ENCODE results near the gene MUC5B. TPM values are rescaled to one million over a fixed set of nuclear protein-coding genes. Genes with fewer than 3 reads are reported as not detected.

Gene MUC5B
- total RNA-seq, 1 experiment from 2014 or later, result 3.4 TPM

DNA sequence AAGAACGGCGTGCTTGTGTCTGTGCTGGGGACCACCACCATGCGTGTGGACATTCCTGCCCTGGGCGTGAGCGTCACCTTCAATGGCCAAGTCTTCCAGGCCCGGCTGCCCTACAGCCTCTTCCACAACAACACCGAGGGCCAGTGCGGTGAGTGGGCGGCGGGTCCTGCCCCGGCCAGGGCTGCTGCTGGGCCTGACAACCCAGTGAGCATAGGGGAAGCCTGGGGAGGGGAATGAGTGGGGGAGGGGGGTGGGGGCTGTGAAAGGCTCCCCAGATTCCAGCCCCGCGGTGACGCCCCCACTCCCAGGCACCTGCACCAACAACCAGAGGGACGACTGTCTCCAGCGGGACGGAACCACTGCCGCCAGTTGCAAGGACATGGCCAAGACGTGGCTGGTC lies 31.9 kb downstream of the MUC5B start:
- Mint-ChIP-seq H3K4me3 (ENCODE audit: low read depth, unreplicated experiment) (no peak overlapping the region), H3K9me3 (ENCODE audit: low read depth, unreplicated experiment) (peaks cover 2% of the 10 kb centered on the region), H3K27ac (ENCODE audit: unreplicated experiment) (no peak overlapping the region), H3K36me3 (ENCODE audit: insufficient read depth, unreplicated experiment) (peaks cover 19% of the 10 kb centered on the region), H3K4me1 (ENCODE audit: low read depth, unreplicated experiment) (no peaks in the 10 kb centered on the region), H3K27me3 (ENCODE audit: unreplicated experiment) (no peaks in the 10 kb centered on the region)
- BruUV-seq (replicated peaks), result no TSS peak
- TF ChIP-seq, protein P1, sequence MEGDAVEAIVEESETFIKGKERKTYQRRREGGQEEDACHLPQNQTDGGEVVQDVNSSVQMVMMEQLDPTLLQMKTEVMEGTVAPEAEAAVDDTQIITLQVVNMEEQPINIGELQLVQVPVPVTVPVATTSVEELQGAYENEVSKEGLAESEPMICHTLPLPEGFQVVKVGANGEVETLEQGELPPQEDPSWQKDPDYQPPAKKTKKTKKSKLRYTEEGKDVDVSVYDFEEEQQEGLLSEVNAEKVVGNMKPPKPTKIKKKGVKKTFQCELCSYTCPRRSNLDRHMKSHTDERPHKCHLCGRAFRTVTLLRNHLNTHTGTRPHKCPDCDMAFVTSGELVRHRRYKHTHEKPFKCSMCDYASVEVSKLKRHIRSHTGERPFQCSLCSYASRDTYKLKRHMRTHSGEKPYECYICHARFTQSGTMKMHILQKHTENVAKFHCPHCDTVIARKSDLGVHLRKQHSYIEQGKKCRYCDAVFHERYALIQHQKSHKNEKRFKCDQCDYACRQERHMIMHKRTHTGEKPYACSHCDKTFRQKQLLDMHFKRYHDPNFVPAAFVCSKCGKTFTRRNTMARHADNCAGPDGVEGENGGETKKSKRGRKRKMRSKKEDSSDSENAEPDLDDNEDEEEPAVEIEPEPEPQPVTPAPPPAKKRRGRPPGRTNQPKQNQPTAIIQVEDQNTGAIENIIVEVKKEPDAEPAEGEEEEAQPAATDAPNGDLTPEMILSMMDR (IDR thresholded peaks at IDR 0.05; ENCODE audit: unreplicated experiment), result no peak
- DNase-seq, result no peak
- intact Hi-C loops (cut with micrococcal nuclease; ENCODE audit: unreplicated experiment), result no loop called here
- CTCF ChIA-PET, result no interaction called here

DNA sequence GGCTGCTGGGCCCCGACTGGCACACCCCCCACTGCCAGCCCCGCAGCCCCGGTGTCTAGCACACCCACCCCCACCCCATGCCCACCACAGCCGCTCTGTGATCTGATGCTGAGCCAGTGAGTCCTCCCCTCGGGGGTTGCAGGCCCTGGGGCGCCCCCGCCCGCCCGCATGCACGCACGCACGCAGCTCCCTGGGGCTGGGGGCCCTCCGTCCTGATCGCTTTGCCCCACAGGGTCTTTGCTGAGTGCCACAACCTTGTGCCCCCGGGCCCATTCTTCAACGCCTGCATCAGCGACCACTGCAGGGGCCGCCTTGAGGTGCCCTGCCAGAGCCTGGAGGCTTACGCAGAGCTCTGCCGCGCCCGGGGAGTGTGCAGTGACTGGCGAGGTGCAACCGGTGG lies 32.3 kb downstream of the MUC5B start:
- no TSS peak for BruUV-seq (replicated peaks)
- TF ChIP-seq, protein P1 (IDR thresholded peaks at IDR 0.05; ENCODE audit: unreplicated experiment), result no peak
- H3K4me1 Mint-ChIP-seq (ENCODE audit: low read depth, unreplicated experiment), result no peaks in the 10 kb centered on the region
- no peak overlapping the region for H3K4me3 Mint-ChIP-seq (ENCODE audit: low read depth, unreplicated experiment)
- CTCF ChIA-PET, result no interaction called here
- intact Hi-C loops (cut with micrococcal nuclease; ENCODE audit: unreplicated experiment), result no loop called here
- no peak for DNase-seq
- H3K27ac Mint-ChIP-seq (ENCODE audit: unreplicated experiment), result no peak overlapping the region
- peaks cover 2% of the 10 kb centered on the region for H3K9me3 Mint-ChIP-seq (ENCODE audit: low read depth, unreplicated experiment)
- peaks cover 18% of the 10 kb centered on the region for H3K36me3 Mint-ChIP-seq (ENCODE audit: insufficient read depth, unreplicated experiment)
- H3K27me3 Mint-ChIP-seq (ENCODE audit: unreplicated experiment), result no peaks in the 10 kb centered on the region

DNA sequence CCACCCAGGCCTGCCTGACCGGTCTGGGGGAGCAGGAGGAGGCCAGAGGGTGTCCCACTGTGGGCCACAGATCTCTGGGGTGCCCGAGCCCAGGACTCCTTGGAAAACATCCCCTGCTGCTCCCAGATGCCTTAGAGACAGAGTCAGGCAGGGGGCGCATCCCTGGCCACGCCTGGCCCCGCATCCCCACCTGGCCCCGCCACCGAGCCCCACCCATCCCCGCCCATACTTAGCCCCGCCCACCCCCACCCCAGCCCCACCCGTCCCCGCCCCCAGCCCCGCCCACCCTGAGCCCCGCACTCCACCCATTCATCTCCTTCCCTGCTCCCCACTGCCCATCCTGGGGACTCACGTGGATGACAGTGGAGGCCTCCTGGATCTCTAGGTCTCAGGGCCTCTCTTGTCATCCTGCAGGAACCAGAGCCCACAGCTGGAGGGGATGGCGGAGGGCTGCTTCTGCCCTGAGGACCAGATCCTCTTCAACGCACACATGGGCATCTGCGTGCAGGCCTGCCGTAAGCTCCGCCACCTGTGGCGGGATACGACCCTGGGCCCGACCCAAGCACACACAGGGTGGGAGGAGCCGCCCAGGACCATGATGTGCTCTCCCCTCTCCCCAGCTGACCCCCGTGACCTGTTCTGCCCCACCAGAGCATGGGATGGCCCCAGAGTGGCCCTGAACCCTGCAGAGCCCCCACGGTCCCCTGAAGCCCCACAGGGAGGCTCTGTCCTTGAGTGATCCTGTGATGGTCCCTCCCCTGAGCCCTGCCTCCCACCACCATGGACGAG lies 33.6 kb downstream of the MUC5B start:
- DNase-seq, result no peak
- CTCF ChIA-PET, result no interaction called here
- BruUV-seq (replicated peaks), result no TSS peak
- no peaks in the 10 kb centered on the region for H3K27me3 Mint-ChIP-seq (ENCODE audit: unreplicated experiment)
- no peak overlapping the region for H3K4me3 Mint-ChIP-seq (ENCODE audit: low read depth, unreplicated experiment)
- peaks cover 2% of the 10 kb centered on the region for H3K9me3 Mint-ChIP-seq (ENCODE audit: low read depth, unreplicated experiment)
- intact Hi-C loops (cut with micrococcal nuclease; ENCODE audit: unreplicated experiment), result no loop called here
- no peaks in the 10 kb centered on the region for H3K4me1 Mint-ChIP-seq (ENCODE audit: low read depth, unreplicated experiment)
- TF ChIP-seq, protein P1 (IDR thresholded peaks at IDR 0.05; ENCODE audit: unreplicated experiment), result no peak
- peaks cover 5% of the 10 kb centered on the region for H3K36me3 Mint-ChIP-seq (ENCODE audit: insufficient read depth, unreplicated experiment)
- no peak overlapping the region for H3K27ac Mint-ChIP-seq (ENCODE audit: unreplicated experiment)

DNA sequence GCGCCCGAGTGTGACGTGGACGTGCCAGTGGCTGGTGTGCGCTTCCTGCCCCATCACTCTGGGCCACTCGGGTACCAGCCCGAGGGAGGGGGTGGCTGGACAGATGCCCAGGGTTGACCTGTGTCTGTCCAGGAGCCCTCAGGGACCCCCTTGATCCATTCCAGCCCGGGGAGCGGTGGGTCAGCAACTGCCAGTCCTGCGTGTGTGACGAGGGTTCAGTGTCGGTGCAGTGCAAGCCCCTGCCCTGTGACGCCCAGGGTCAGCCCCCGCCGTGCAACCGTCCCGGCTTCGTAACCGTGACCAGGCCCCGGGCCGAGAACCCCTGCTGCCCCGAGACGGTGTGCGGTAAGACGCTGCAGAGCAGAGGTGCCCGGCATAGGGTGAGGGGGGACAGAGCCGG lies 34.5 kb downstream of the MUC5B start:
- intact Hi-C loops (cut with micrococcal nuclease; ENCODE audit: unreplicated experiment), result no loop called here
- no peak overlapping the region for H3K4me3 Mint-ChIP-seq (ENCODE audit: low read depth, unreplicated experiment)
- TF ChIP-seq, protein P1 (IDR thresholded peaks at IDR 0.05; ENCODE audit: unreplicated experiment), result no peak
- no peaks in the 10 kb centered on the region for H3K27me3 Mint-ChIP-seq (ENCODE audit: unreplicated experiment)
- H3K9me3 Mint-ChIP-seq (ENCODE audit: low read depth, unreplicated experiment), result no peaks in the 10 kb centered on the region
- CTCF ChIA-PET, result no interaction called here
- H3K27ac Mint-ChIP-seq (ENCODE audit: unreplicated experiment), result no peak overlapping the region
- DNase-seq, result no peak
- peaks cover 13% of the 10 kb centered on the region for H3K36me3 Mint-ChIP-seq (ENCODE audit: insufficient read depth, unreplicated experiment)
- BruUV-seq (replicated peaks), result no TSS peak
- H3K4me1 Mint-ChIP-seq (ENCODE audit: low read depth, unreplicated experiment), result peaks cover under 1% of the 10 kb centered on the region
